GM15510 (cell line): ENCODE results near the gene PCSK9.

Experiments used
- POLR2A ChIP-seq: IDR thresholded peaks from 3 replicates; pipeline ENCODE4 v1.6.1; 2011; ENCODE audit warnings: borderline replicate concordance; ENCODE audit not compliant: insufficient read length; ENCODE audit errors: extremely low read depth

The PCSK9 gene

DNA sequence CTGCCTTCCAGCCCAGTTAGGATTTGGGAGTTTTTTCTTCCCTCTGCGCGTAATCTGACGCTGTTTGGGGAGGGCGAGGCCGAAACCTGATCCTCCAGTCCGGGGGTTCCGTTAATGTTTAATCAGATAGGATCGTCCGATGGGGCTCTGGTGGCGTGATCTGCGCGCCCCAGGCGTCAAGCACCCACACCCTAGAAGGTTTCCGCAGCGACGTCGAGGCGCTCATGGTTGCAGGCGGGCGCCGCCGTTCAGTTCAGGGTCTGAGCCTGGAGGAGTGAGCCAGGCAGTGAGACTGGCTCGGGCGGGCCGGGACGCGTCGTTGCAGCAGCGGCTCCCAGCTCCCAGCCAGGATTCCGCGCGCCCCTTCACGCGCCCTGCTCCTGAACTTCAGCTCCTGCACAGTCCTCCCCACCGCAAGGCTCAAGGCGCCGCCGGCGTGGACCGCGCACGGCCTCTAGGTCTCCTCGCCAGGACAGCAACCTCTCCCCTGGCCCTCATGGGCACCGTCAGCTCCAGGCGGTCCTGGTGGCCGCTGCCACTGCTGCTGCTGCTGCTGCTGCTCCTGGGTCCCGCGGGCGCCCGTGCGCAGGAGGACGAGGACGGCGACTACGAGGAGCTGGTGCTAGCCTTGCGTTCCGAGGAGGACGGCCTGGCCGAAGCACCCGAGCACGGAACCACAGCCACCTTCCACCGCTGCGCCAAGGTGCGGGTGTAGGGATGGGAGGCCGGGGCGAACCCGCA is at the start of gene PCSK9:
Gene PCSK9 (plus strand): TSS at position 207 of the 741 bp plus-strand sequence. CDS start 290 bp downstream, at position 497.
- TF ChIP-seq POLR2A, result no peak

DNA sequence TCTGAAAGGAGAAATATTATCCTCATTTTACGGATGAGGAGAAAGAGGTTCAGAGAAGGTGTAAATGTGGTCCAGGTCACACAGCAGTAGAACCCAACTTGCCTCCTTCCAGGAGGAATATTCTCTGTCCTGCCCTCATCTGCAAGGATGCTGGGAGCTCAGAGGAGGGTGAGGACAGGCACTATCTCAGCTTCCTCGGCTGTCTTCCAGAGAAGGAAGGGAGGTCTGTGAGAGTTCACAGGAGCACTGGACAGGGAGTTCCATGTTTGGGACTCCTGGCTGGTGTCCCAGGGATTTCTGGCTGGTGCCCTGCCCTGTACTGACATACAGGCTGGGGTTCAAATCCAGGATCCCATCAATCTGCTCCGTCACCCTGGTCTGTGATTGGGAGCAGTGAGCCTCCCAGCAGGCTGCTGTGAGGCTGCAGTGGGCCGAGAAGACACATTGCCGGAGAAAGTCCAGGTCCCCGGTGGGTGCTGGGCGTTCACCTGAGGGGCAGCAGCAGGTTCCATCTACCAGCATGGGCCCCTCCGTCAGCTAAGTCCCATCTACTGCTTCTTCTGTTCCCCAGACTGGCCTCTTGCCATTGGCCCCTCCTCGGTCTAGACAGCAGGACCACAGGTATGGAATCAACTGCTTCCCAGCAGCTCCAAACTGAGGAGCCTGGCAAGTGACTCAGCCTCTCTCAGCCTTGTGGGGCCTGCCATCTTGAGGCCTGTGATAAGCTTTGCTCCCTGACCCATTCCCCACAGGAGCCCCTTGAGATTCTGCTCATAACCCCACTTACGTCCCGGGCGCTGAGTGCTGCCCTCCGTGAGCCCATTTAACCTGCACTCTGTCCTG is 49.2 kb upstream of the PCSK9 start:
- no peak for TF ChIP-seq POLR2A

DNA sequence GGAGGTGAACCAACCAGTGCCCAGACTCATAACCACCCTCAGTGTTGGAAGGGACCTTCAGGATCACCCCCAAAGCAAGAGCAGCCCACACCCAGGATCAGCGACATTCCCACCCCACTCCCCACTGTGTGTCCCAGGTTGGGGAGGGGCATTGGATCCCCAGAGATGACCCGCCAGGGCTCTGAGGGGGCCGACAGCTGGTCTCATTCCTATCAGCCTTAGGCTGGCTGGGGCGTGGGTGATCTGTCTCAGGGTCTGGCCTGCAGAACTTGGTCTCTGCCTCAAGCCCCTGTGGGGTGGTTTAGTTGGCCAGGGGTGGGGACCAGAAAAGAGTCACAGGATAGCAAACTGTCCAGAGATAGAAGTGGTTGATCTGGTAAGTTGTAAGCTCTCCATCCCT is 48.4 kb upstream of the PCSK9 start:
- no peak for TF ChIP-seq POLR2A

DNA sequence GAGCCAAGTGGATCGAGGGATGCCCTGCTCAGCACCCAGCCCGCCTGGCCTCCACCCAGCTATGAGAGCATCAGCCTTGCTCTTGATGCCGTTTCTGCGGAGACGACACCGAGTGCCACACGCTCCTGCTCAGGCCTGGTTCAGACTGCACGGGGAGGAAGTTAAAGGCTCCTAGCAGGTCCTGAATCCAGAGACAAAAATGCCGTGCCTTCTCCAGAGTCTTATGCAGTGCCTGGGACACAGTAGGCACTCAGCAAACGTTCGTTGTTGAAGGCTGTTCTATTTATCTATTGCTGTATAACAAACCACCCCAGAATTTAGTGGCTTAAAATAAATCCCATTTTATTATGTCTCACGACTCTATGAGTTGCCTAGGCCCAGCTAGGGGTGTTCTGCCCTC is 47.4 kb upstream of the PCSK9 start:
- no peak for TF ChIP-seq POLR2A

DNA sequence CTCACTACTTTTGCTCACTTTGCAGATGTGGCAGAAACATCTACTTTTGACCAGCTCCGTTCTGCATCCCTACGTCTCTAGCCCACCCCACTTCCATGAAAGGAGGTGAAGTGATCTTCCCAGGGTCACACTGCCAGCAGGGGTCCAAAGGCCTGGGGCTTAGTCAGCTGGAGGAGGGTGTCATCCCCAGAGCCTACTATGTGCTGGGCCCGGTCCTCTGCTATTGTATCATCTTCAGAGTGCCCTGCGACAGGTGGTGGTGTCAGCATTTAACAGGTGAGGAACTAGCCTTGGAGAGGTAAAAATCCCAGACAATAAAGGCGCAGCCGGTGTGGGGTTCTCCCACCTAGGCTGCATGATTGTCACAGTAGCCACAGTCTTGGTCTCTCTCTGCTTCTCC is 46.2 kb upstream of the PCSK9 start:
- TF ChIP-seq POLR2A, result no peak

DNA sequence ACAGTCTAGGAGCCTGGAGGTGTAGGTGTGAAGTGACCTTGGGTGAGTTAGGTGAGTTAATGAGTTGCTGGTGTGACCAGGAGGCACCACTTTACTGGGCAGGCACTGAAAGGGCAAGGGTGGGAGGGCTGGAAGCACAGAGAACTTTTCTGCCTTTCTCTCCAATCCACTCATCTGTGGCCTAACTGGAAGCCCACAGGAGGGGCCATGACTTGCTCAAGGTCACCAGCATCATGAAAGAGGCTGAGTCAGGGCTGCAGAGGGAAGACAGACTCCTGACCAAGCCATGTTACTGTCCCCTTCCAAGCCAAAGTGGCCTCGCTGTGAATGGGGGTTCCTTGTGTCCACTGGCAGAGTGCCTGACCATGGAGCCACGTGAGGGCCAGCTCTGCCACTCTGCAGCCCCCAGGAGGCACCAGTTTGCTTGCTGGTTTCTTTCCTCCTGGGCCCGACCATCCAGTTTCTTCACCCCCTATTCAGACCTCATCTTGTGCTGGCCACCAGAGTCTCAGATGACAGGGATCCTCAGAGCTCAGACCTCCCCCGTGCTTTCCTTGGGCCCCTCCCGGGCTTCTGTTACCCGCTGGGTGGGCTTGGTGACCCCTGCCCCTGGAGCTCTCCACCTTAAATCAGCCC is 44.9 kb upstream of the PCSK9 start:
- TF ChIP-seq POLR2A, result no peak

DNA sequence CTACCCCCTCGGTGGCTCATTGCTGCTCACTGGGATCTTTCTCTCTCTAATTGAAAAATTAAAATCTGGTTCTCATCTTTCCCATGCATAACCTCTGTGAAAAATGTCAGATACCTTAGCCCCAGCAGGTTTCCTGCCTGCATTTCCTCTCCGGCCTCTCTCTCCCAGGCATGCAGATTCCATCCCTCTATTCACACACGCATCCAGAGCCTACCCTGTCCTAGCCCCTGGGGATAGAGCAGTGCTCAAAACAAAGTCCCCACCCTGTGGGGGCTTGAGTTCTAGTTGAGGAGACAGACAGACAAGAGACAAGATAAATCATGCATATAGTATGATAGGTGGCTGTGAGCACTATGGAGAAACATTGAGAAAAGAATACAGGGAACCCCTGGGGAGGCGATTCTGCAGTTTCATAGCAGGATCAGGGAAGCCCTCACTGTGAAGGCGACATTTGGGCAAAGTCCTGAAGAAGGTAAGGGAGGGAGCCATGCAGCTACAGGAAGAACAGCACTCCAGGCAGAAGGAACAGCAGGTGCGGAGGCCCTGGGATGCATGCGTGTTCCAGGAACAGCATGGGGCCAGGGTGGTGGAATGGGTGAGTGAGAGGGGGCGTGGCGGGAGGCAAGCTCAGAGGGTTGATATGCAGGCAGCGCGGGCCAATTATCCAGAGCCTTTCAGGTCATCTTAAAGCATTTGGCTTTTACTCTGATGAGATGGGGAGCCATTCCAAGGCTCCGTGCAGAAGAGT is 44.2 kb upstream of the PCSK9 start:
- TF ChIP-seq POLR2A, result no peak

DNA sequence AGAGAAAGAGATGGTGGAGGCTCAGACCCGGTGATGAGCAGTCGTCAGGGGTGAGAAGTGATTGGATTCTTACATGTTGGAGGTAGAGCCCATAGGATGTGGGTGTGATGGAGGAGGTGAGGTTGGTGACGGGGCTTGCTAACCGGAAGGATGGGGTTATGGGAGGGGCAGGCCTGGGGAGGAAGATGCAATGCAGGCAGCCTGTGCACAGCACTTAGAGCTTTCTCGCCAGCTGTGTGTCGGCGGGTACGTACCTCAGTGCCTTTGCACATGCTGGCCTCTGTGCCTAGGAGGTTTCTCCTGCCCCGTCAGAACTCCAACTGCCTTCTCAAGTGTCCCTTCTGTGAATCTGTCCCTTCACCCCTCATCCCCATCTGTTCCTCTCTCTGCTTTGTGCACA is 43.5 kb upstream of the PCSK9 start:
- TF ChIP-seq POLR2A, result no peak

DNA sequence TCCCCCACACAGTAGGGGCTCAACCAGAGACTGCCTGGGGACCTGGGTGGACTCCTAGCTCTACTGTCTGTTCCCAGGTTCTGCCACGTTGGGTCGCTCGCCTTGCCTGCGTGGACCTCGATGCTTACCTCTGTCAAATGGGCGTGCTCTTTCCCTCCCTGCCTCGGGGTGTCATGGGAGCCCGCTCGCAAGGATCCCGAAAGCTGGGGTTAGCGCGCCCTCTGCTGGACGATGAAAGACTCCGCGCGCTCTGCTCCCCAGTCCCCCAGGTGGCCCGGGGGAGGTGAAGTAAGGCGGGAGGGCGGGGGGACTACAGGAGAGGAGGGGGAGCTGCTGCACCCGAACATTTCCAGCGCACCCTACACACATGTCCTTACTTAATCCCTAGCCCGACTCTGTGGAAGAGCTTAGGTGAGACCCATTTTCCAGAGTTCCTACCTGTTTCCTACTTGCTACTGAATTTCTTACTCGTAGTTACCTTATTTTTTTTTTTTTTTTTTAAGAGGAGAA is 42.9 kb upstream of the PCSK9 start:
- TF ChIP-seq POLR2A, result no peak

DNA sequence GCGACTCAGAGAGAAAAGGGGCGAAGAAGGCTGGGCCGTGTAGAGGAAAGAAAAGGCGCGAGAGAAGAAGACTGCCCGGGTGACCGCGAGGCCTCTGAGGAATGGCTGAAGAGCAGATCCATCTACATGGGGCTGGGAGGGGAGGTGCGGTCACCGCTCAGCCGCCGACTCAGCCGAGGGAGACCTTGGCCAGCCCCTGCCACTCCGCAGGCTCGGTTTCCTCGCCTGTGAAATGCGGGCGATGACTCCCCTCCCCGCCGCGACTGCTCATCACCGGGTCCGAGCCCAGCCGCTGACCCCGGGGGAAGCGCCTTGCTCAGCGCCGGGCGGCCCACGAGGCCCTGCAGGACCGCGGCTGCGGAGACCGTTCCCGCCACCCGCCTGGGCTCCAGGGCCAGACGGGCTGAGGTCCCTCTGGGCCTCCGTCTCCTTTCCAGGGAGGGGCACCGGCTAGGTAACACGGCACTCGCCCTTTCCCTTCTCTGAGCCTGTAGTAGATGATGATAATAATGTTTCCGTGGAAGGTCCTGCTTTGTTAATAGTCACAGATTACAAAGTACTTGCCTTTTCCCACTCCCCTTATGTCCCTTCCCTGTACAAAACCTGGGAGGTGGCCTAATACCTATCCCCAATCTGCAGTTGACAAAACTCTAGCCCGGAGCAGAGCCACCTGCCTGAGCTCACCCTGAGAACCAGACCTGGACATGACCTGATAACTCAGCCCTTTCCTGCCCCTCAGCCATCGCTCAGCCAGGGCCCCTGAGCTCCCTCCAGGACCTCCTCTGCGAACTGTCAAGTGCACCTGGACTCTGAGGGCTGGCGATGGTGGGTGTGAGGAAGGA is 42.3 kb upstream of the PCSK9 start:
- TF ChIP-seq POLR2A, result no peak

DNA sequence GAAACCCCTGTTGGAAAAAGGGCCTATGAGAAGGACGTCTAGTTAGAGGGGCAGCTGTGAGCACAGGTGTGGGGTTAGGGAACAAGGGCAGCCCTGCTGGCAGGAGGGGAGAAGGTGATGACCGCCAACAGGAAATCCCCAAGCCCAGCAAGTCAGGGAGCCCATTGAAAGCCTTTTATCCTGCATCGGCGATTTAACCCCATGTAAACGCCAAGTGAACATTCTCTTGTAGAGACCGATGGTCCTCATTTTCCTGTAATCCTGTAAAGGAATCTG is 41.7 kb upstream of the PCSK9 start:
- TF ChIP-seq POLR2A, result no peak

DNA sequence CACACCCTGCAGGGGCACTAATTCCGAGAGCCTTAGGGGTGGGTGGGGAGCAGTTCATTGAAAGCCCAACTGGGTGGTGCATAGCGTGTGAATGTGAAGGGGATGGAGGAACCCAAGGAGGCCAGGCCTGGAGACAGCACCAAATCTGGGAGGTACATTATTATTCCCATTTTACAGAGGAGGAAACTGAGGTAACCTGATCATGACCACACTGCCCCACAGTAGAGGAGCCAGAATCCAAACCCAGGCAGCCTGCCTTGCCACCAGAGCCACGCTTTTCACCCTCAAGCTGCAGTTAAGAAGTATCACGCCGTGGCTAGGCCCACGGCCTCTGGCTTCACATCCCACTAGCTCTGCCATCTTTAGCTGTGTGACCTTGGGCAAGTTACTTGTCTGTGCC is 41.2 kb upstream of the PCSK9 start:
- no peak for TF ChIP-seq POLR2A

DNA sequence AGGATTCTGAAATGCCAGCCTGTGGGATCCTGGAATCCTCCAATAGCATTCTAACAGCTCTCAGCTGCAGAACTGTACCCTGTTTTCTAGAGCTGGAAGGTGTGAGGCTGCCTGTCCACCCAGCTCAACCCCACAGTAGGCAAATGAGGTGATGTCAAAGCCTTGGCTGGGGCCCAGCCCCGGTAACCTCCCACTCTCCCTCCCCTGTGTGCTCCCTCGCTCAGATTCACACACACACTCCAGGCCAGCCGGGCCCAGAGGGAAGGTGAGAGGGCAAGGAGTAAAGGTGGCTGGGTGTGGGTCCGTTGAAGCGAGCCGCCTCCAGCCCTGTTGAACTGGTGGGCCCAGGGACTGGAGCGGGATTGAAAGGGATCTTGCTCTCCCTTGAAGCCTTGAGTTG is 40.7 kb upstream of the PCSK9 start, which contains the start of gene BSND:
Gene BSND (plus strand): TSS at position 257 of the 400 bp plus-strand sequence. CDS start 254 bp downstream, outside the sequence.
- no peak for TF ChIP-seq POLR2A
